Measurements from ENCODE around the gene LHFPL3.
"Not testable (repeated sequence)": the region's sequence is repeated elsewhere in the genome, so short reads cannot be mapped to it uniquely, and the experiment has no call there.

LHFPL3 gene

DNA sequence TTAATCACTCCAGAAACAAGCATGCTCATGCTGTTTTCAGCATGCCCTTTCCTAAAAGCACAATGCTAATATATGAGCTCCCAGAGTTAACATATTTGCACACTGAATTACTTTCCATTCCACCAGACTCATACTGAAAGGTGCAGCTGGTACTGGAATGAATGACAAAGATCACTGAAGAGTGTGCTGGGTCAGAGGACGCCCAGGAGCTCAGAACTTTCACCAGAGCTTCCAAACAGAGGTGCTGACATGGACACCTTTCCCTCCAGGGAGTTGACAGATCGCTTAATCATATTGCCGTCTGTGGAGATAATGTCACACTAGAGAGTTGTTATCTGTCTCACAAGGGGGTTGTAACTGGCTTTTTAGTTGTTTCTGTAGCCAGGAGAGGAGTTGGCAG lies 292.9 kb downstream of the LHFPL3 start:
- no peak for DNase-seq

DNA sequence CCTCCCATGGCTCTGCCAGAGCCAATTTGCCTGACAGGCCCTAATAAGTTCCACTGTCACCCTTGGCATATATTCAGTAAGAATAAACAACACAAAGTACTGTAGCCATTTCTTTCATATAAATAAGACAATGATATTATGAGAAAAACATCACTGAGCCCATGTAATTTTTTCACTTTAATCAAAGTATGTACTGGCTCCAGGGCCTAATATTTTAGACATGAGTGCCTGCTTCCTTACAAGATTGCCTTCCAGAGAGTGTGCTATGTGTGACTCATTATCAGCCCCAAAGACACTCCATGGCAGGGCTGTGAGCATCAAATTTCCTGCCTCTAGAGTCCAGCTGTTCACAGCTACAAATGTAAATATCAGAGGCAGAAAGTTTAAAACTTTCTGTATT lies 297.6 kb downstream of the LHFPL3 start:
- DNase-seq = no peak

DNA sequence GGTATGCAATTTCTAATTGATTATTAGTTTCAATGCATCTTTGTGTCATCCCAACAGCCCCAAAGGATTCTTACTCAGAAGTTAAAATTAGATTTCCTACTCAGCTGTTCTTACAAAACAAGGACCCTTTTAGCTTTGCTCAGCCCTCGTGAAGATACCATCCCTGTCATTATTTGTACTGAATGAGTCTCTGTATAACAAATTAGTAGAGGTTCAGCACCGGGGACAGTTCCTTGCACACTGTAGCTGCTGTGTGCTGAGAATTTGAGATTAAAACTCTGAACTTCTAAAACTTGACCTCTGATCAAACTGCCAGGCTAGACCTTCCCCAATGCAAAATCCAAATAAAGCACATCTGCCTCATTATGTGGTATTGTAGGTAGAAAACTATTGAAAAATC lies 299.1 kb downstream of the LHFPL3 start:
- no peak for DNase-seq

DNA sequence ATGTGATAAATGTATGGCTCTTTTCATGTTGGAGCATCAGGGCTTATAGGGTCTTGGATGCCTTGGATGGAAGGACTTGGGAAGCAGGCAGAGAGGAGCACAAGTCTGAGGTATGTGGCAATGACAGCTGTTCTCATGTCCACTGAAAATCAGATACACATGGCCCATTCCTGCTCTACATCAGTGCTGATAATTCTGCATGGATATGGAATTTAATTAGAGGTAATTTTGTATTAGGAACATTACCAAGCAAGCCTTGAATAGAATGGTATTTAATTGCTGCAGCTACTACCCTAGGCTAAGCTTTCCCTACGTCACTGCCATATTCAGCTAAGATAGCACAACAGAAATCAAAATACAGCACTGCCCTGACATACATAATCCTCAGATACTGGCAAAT lies 299.6 kb downstream of the LHFPL3 start:
- no peak for DNase-seq

DNA sequence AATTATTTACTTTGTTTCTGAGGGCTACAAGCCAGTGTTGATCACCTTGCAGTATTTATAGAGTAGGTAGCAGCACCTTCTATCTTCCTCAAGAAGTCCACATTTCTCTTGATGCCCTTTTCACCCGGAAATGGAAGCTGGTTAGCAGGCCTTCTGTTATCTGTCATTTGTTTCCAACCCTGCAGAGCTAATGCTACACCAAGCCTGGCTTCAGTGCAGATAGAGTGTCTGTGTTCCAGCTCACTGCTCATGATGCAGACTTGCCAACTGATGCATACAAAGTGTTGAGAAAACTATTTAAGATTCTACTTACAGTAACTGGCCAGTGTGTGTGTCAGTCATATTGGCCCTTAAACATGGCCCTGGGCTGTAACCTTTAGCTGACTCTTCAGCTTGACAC lies 301.0 kb downstream of the LHFPL3 start:
- no peak for DNase-seq

DNA sequence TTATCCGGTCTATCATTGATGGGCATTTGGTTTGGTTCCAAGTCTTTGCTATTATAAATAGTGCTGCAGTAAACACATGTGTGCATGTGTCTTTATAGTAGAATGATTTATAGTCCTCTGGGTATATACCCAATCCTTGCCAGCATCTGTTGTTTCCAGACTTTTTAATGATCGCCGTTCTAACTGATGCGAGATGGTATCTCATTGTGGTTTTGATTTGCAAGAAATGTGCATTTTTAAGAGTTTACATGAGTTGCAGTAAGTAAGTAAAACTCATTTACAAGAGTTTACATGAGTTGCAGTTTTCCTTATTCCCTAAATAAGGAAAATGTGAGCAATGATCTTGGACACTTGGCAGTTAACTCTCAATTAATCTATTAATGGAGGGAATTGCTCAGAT lies 312.1 kb downstream of the LHFPL3 start:
- no peak for DNase-seq

DNA sequence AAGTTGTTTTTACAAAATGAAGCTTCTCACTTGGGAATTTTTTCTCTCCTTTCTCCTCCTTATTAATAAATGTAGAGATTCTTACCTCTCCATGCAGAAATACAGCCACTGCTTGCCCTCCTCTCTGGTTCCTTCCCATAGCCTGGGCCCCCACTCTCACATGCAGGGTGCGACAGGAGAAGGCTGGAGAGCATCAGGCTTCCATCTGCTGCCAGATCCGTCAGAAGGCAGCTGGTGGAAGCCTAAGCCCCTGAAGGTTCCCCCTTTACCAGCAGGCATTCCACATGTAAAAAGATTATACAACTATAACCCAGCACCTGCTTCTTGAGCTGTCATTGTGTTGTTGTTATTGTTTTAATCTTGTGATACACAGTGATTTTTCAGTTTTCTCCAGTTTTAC lies 314.2 kb downstream of the LHFPL3 start:
- no peak for DNase-seq

DNA sequence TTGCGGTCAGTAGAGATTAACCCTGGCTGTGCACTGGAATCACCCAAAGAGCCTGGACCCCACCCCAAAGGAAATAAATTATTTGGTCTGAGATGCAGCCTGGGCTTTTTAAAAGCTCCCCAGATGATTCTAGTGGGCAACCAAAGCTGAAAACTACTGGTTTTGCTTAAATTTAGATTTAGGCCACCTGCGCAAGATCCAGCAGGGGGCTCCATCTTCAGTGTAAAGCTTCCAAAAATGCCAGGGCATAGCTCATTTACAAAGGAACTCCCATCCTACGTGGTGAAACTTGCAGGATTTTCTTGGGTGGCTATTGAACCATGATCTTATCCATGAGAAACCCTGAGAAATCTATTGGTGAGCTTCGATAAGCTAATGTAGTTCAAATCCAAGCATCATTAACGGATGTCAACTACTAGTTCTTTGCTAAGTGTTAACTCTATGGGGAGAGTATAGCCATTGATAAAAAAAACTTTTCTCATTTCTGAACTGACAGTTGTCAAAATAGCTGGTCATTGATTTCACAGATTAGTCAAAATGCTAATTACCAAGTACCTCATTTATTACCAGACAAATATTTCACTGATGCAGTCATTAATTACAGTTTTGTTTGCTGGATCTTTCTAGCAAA lies 315.3 kb downstream of the LHFPL3 start:
- DNase-seq = no peak

DNA sequence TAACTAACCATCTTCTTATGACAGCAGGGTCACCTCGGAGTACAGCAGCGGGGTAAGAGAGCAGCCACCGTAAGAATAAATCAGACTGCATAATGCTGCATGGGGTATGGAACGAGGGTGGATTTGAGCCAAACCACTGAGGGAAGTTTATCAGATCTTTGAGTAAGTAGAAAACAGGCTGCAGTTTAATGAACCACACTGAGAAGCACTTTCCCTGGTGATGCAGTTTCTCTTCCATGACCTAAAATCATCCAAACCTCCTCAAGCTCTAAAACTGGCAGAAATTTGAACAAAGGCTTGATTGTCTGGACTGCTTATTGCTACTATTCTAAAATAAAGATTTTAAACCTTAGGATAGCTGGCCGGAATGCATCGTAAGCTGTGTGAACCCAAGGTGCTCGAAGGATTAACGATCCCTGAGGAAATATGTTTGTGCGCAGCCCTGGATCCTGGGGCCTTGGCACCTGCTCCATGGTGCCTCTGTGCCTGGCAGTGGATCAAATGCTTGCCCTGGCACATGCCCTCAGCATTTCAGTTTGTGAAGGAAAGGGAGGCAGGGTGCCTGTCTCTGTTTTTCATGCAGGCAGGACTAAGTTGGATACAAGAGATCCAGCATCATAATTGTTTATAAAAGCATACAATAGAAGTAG lies 322.7 kb downstream of the LHFPL3 start:
- no peak for DNase-seq

DNA sequence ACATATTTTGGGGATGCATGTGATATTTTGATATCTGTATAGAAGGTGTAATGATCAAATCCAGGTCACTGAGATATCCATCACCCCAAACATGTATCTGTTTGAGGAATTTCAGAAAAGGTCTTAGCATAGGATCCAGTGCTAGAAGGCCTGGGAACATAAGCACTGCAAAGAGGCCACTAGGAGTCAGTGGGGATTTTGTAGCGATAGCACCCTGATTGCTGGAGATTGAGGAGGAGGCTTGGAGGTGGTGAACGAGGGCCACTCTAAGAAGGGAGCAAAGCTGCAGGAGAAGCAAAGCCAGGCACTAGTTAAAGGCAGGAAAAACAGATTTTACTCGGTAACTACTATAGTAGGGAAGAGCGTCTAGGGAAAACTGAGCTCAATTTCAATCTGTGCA lies 324.0 kb downstream of the LHFPL3 start:
- no peak for DNase-seq

DNA sequence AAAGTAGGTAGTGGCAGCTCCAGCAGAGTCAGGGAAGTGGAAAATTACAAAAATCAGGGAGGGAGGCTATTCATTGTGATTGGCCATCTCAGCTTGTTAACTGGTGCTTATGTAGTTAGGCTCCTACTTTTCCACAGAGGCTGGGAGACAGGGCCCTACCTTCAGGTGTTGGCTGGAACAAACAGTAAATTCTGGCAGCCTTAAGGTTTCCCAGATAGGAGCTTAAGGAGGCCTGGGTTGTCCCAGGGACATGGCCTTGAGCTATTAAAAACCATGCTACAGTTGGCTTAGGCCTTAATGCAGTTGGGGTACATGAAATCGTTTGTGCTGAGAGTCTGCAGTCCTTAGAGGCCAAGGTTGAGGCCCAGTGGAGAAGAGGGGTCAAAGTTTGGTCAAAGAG lies 324.5 kb downstream of the LHFPL3 start:
- no peak for DNase-seq

DNA sequence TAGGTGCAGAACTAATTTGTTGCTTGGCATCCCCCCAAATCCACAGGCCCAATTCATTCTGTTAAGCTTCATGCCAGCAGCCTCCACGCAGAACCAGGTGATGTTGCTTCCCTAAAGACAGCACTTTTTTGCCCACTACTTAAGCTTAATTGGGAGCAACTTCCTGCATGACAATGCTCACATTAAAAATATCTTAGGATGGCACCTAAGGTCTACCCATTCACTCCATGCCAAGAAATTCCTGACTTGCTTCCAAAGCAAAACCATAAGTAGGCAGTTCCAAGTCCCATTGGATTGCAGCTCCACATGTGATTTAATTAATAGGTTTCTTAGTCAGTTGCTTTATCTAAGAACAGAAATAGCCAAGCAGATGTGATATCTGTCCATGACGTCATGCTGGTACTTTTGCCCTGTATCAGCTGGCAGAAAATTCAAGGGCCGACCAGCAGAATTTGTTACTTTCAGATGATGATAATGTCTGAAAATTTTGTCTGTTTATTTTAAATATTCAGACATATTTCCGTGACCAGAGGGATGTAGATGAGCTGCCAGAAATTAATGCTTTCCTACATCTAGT lies 325.5 kb downstream of the LHFPL3 start:
- DNase-seq = no peak

DNA sequence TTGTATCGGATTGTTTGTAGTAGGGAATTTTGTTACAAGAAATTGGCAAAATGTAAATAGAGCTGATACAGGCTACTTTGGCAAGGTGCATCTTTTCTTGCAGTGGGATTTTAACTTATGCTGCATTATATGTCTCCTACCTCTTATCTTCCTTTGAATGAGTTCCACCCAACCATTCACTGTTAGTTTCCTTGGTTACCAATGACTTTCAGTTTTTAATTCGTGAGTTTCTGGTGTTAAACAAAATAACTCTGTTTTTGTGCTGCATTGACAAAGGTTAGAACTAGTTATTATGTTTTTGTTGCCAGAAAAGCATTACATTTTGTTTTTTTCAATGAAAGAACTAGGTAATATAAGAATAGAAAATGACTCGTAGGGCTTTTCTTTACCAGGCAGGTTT lies 327.2 kb downstream of the LHFPL3 start:
- no peak for DNase-seq

DNA sequence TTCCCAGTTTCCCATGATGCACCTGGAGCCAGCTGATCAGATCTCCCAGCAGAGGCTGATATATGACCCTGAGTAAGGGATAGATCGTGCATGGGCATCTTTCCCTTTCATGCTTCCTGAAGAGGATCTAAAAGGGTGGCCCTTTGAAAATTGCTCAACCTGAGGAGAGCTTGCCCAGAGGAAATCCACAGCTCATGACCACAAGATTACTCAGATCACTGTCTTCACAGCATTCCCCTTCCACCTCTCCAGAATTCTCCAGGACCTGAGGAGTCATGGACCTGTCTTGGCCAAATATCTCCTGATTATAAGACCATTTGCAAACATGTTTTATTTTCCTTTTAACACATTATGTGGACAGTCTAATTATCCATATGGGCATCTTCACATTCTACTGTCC lies 328.1 kb downstream of the LHFPL3 start:
- DNase-seq = no peak

DNA sequence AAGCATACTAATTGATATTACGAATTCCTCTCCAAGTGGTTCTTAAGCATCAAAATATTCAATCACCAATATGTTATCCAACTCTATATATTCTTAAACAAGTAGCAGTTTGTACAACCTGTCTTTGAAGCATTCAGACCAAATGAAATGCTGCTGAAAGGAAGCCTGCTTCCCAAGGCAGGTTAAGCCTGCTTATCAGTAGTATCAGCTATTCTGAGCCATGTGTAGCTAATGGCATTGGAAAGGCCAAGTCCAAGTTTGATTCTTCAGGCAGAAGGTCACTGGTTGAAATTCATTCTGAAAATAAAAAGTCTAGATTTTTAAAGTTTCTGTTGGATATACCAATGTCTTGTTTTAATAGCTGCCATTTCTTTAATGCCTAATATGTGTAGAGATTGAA lies 328.7 kb downstream of the LHFPL3 start:
- DNase-seq = no peak

DNA sequence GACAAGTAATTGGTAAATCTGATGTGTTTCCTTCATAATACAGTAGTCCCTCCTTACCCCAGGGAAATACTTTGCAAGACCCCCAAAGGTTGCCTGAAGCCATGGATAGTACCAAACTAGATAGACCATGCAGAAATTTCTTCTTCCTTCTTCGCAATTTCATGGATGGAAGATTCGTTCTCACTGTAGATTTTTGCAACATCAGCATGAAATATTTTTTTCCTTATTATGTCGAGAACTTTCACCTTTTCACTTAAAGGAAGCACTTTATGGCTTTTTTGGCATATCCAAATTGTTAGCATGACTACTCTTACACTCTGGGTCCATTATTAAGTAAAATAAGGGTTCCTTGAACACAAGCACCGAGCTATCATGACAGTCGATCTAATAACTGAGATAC lies 333.2 kb downstream of the LHFPL3 start:
- no peak for DNase-seq

DNA sequence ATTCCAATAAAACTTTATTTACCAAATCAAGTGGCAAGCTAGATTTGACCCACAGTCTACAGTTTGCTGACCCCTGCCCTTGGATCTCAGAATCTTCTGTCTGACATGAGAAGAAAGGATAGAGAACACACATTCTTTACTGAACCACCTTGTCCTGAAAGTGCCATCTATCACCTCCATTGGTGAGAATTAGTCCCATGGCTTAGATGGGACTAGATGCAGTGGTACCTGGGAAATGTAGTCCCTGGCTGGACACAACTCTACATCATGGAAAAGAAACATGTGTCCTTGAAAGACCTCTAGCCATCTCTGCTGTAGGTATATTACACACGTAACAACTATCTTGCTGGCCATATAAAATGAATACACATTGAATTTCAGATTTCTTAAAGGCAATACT lies 336.2 kb downstream of the LHFPL3 start:
- no peak for DNase-seq

DNA sequence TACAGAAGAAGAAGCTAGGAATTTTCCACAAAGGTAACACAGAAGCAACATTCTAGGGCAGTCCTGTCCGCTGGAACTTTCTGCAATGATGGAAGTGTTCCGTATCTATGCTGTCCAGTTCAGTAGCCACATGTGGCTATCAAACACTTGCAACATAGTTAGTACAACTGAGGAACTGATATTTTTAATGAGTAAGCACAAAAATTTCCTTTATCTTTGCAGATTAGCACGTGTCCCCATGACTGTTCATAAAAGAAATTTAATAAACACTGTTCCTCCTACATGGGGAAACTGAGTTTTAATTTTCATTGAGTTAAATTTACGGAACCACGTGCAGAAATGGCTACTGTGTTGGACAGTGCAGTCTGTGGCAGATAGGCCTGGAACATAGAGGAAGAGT lies 349.2 kb downstream of the LHFPL3 start:
- no peak for DNase-seq

DNA sequence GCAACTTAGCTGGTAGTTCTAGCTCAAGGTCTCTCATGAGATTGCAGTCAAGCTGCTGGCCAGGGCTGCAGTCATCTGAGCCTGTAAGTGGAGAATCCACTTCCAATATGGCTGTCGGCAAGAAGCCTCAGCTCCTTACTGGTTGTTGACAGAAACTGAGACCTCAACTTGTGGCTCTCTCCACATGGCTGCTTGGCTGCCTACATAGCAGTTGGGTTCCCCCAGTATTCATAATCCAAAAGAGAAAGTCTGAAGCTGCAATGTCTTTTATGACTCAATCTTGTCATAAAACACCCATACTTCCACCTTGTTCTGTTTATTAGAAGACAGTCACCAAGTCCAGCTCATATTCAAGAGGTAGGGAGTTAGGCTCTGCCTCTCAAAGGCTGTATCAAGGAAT lies 350.7 kb downstream of the LHFPL3 start:
- no peak for DNase-seq

DNA sequence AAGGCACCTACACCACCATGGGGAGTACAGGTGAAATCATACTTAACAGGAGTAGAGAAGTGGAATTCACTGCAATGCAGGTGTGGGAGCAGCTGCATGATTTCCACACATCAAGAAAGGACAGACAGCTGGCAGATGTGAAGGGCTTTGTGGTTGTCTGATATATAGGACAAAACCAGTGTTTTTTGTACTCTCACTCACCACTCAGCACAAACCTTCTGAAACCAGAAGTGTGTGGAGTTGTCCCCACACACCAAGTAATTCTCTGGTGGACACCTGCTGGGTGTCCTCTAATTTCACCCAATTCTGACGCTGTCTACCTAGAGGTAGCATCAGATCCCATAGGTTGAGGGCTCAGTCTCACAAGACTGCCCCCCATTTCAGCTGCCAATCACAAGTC lies 357.9 kb downstream of the LHFPL3 start:
- DNase-seq = no peak

DNA sequence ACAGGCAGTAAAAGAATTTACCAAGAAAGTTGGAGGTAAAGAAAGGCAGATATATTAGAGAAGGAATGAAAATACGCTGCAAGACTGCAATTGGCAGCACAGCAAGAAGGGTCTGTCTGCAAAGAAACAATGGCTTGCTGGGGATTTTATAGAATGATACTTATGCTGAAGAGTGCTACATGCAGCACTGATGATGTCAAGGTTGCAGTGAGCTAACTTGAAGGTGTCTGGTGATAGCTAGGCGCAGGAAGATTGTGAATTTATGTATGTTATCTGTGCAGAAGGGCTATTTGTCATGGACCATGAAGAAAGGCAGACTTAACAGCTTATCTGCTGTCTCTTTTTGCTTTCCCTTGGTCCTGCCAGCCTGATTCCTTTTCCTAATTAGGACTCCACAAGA lies 366.3 kb downstream of the LHFPL3 start:
- no peak for DNase-seq

DNA sequence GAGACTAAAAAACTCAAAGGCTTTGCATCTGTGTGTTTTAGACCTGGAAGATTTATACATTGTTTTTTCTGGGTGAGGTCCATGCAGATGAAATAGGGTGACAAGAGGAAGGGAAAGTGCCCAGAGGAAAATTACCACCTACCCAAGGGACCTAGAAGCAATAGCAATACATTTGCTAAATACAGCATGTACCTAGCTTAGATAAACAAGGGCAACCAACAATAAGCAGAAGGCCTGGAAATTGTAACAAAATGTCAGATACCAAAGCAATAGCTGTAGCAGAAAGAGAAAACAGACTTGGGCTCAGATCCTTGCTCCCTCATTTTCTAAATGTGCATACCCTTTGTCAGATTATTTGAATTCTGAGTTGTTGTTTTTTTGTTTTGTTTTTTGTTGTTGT lies 367.2 kb downstream of the LHFPL3 start:
- no peak for DNase-seq

DNA sequence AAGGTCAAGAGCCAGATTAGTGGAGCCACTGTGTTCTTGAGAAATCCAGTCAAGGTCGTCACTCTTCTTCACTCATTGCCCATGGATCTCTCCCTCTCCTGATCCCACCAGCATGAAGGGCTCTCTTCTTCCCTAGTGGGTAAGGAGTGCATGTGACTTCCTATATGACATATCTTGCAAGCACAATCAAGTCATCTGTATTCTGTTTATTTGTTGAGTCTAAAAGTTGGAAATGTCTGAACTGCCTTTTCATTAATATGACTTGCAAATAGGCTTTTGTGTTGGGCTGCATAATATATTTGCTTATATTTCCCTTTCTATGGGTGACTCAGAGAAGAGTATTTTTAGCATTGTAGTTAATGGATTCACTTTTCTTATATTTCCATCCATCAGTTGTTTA lies 371.9 kb downstream of the LHFPL3 start:
- DNase-seq = no peak

DNA sequence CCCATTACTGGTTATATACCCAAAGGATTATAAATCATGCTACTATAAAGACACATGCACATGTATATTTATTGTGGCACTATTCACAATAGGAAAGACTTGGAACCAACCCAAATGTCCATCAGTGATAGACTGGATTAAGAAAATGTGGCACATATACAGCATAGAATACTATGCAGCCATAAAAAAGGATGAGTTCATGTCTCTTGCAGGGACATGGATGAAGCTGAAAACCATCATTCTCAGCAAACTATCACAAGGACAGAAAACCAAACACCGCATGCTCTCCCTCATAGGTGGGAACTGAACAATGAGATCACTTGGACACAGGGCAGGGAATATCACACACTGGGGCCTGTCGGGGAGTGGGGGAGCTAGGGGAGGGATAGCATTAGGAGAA lies 392.6 kb downstream of the LHFPL3 start:
- DNase-seq = not testable (repeated sequence)

DNA sequence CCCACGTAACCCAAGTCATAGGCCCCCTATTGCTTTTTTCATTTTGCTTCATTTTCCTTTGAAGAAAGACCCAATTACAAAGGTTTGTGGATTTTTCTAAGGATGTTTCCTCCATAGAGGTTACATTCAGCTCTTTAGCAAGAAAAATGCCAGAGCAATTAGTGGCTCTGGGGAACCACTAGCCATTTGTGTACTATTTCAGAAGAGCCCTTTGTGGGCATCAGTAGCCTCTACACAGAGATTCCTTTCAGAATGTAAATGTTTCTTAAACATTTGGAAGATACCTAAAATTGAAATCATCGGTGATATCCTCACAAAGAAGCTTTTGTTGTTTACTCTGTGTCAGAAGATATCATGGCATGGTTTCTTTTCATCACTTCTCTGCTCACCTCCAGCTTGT lies 394.6 kb downstream of the LHFPL3 start:
- DNase-seq = no peak

Measured in central memory CD4-positive, alpha-beta T cell (primary cell).